Body of pancreas (tissue), 4 donors: ENCODE measurements around the gene STIMATE.

ENCODE experiments used
- POLR2A ChIP-seq, 3 donors: fragments of 450-650 bp; IDR thresholded peaks; one replicate each; pipeline ENCODE4 v1.6.1; 2016; ENCODE audit warnings: antibody characterized with exemption in 3 of 3, mild to moderate bottlenecking in 2 of 3
- TF ChIP-seq, protein P1 (sequence below), 7 experiments: fragments of 450-650 bp in 4 of 7; fragments of 200-600 bp in 3 of 7; sonication (generic) in 3 of 7; IDR thresholded peaks; one replicate each; pipeline ENCODE4 v1.5.1; 2016 to 2019; ENCODE audit warnings: antibody characterized with exemption in 7 of 7

DNA sequence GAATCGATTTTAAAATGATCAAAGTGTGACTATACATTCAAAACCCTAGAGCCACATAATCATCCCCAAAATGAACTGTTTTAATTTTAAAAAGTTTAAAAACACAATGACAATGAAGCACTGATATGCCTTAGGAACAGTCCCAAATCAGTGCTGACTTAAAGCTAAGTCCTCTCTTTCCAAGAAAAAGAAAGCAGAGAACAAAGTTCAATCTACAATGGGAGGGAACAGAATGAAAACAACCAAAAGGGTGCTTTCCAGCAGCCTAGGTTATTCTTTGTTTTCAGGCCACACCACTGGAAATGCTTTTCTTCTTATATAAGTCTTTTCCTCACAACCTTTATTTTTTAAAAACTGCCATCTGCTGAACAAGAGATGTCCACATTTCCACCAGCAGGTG, 7.2 kb upstream of the STIMATE start:
- no peak for TF ChIP-seq POLR2A (IDR thresholded peaks at IDR 0.05)
- TF ChIP-seq, protein P1, sequence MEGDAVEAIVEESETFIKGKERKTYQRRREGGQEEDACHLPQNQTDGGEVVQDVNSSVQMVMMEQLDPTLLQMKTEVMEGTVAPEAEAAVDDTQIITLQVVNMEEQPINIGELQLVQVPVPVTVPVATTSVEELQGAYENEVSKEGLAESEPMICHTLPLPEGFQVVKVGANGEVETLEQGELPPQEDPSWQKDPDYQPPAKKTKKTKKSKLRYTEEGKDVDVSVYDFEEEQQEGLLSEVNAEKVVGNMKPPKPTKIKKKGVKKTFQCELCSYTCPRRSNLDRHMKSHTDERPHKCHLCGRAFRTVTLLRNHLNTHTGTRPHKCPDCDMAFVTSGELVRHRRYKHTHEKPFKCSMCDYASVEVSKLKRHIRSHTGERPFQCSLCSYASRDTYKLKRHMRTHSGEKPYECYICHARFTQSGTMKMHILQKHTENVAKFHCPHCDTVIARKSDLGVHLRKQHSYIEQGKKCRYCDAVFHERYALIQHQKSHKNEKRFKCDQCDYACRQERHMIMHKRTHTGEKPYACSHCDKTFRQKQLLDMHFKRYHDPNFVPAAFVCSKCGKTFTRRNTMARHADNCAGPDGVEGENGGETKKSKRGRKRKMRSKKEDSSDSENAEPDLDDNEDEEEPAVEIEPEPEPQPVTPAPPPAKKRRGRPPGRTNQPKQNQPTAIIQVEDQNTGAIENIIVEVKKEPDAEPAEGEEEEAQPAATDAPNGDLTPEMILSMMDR (IDR thresholded peaks at IDR 0.05): no peak
